PC-9 (cell line): ENCODE data around the gene ZNF609.

Source experiments
- EZH2 ChIP-seq: fragments of 200-600 bp; sonication (generic); IDR thresholded peaks from 2 replicates; pipeline ENCODE4 v1.8.0; 2017; ENCODE audit warnings: antibody characterized with exemption, low read depth
- TF ChIP-seq, protein P1 (sequence below): fragments of 200-600 bp; sonication (generic); conservative IDR thresholded peaks from 2 replicates; pipeline ENCODE4 v1.6.1; 2017; ENCODE audit warnings: mixed run types, antibody characterized with exemption, mild to moderate bottlenecking, moderate library complexity

- TF ChIP-seq, protein P1, sequence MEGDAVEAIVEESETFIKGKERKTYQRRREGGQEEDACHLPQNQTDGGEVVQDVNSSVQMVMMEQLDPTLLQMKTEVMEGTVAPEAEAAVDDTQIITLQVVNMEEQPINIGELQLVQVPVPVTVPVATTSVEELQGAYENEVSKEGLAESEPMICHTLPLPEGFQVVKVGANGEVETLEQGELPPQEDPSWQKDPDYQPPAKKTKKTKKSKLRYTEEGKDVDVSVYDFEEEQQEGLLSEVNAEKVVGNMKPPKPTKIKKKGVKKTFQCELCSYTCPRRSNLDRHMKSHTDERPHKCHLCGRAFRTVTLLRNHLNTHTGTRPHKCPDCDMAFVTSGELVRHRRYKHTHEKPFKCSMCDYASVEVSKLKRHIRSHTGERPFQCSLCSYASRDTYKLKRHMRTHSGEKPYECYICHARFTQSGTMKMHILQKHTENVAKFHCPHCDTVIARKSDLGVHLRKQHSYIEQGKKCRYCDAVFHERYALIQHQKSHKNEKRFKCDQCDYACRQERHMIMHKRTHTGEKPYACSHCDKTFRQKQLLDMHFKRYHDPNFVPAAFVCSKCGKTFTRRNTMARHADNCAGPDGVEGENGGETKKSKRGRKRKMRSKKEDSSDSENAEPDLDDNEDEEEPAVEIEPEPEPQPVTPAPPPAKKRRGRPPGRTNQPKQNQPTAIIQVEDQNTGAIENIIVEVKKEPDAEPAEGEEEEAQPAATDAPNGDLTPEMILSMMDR = no peak
- no peak for TF ChIP-seq EZH2
Observed at GRCh38 chr15:64637412-64637811, 177.0 kb downstream of the ZNF609 start.
